Muscle of back (tissue), 11 donors: ENCODE measurements around the gene ABCB6. TPM values are rescaled to one million over a fixed set of nuclear protein-coding genes. Genes with fewer than 3 reads are reported as not detected.
"Not testable (repeated sequence)": the region's sequence is repeated elsewhere in the genome, so short reads cannot be mapped to it uniquely, and the experiment has no call there.

ENCODE experiments used
- DNase-seq, 3 donors: peaks; one replicate each; pipeline versions ENCODE4 v3.0.0 to v3.0.0-alpha.2; 2013
- polyA plus RNA-seq, 10 donors: library from polyadenylated mRNA; unstranded; fragments of 120-200 nt; gene quantifications; one replicate each; pipeline ENCODE4 v1.2.1, GENCODE V29; 2013; ENCODE audit not compliant: insufficient read length in 10 of 10

Gene ABCB6
- polyA plus RNA-seq, 10 donors: 25.4 to 40.4 (median 32.7) TPM

DNA sequence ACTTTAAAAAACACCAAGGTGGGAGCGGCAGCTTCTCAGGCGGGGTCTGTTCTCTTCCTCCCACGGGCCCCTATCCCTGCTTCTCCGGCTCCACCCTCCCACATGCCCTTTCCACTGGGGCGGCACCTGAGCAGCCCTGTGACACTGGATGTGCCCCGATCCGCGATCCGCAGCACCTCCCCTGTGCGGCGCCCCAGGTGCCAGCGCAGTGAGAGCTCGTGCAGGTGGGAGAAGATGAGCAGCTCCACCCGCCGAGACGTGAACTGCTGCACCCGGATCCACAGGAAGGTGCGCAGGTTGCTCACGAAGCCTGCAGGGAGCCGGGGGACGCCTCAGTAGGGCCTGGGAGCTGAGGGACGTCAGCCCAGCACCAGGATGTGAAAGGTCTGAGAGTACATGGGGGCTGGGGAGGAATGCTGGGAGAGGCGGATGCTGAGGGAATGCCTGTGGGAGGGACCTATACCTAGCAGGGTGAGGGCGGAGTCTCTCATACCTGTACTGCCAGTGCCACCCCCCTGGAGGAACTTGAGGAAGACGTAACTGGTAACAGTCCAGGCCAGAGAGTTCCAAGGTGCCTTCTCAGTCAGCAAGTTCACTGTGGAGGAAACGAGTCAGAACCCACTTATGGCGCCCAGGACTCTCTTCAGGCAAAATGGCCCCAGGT, 2.8 kb downstream of the ABCB6 start:
- no peak for DNase-seq

GRCh38 chr2:219214786-219215185, 4.0 kb downstream of the ABCB6 start:
- DNase-seq: no peak

DNA sequence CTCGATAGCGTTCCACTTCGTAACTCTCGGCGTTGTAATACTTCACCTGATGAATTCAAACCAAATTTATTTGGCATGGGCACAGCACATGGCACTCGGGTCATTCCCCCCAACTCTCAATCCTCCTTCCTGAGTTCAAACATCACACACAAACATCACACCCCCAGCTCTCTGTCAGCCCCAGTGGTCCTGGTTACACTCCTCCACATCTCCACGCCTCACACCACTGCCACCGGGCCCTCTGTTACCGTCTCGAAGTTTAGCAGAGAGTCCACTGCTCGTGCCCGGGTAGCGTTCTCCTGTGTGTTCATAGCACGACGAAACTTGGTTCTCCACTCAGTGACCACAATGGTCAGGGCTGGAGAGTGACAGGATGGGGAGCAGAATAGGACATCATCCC, 4.6 kb downstream of the ABCB6 start:
- DNase-seq: no peak

GRCh38 chr2:219213486-219214071, 5.2 kb downstream of the ABCB6 start:
- no peak for DNase-seq

GRCh38 chr2:219213026-219213415, 5.7 kb downstream of the ABCB6 start:
- no peak for DNase-seq

DNA sequence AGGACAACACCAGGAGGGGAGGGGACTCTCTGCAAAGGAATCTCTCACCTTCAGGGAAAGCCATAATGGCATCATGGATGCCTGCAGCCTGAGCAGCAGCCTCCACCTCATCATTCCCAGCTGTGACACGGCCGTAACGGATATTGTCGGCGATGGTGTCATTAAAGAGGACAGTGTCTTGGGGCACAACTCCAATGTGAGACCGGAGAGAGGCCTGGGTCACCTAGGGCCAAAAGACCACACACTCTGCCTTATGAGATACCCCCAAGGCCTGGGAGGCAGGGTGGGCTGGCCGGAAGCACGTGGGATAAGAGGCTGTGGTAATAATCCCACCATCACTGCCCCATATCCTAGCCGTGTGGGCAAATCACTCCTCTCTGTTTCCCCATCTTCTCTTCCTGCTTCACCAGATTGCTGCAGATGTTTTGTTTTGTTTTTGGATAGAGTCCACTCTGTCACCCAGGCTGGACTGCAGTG, 7.8 kb downstream of the ABCB6 start:
- DNase-seq: no peak

DNA sequence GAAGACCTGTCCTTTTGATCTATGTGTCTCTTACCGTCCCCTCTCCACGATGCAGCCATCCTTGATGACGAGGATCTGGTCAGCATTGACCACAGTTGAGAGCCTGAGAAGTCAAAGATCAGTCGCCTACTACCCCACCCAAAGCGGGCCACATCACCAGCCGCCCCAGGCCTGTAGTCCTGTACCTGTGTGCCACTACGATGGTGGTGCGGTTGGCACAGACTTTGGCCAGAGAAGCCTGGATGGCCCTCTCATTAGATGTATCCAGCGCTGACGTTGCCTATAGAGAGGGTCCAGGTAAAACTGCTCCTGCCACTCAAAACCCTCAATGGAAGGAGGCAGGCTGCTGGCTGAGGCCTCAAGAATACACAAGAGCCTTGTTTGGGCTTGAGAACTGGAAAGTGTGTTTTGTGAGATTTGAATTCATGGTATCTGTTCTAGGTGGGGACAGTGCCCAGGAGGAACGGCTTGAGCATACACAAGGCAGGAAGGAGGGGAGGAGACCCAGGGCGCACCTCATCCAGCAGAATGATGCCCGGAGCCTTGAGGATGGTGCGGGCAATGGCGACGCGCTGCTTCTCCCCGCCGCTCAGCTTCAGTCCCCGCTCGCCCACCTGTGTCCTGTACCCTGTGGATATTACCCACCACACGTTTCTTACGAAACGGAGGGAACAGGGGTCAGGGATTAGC, 8.4 kb downstream of the ABCB6 start:
- no peak for DNase-seq

GRCh38 chr2:219209236-219210195, 9.2 kb downstream of the ABCB6 start:
- no peak for DNase-seq

DNA sequence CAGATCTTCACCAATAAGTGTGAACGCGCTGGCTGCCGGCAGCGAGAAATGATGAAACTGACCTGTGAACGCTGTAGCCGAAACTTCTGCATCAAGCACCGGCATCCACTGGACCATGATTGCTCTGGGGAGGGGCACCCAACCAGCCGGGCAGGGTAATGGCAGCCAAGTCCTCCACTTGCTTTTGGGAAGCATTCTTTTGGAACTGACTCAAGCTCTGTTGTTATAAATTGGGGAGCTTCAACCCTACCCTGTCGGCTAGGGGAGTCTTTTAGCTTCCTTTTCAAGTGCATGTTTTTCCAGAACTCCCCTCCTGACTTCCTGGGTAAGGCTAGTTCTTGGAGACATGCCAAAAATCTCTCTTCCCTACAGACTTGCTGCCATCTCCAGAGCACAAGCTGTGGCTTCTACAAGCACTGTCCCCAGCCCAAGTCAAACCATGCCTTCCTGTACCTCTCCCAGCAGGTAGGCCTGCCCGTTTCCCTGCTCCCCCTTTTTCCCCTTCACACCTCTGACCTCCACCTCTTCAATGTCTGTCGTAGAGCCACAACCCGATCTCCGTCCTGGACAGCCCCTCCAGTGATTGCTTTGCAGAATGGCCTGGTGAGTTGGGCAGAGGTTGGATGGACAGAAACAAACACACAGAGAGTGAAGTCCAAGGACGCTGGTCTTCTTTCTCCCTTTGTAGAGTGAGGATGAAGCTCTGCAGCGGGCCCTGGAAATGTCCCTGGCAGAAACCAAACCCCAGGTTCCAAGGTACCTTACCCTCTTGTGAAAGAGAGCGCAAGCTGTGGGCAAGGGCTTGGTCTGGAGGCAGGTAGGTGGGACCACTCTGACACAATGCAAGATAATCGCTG, 10.6 kb downstream of the ABCB6 start:
- DNase-seq: no peak

DNA sequence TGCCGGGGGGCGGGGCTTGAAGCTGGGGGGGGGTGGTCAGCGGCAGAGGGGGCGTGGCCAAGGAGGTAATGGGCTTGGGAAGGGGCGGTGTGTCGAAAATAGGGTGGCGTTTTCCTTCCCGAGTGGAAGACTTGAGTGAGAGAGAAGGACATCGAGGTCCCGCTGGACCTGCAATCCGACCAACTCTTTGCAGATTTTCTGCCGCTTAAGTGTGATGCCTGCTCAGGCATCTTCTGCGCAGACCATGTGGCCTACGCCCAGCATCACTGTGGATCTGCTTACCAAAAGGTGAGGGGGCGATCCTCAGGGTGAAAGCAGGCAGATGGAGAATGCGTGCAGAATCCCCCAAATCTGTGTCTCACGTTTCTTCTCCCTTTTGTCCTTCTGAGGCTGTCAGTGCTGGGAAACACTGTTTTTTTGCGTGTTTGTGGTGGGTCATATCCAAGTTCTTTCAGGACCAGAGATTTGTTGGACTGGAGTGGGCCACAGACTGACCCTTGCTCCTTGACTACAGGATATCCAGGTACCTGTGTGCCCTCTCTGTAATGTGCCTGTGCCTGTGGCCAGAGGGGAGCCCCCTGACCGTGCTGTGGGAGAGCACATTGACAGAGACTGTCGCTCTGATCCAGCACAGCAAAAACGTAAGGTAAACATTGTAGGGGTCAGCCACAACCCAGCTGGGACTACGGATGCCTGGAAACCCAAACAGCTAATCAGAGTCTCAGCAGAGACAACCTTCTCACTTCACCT, 11.4 kb downstream of the ABCB6 start:
- no peak for DNase-seq

DNA sequence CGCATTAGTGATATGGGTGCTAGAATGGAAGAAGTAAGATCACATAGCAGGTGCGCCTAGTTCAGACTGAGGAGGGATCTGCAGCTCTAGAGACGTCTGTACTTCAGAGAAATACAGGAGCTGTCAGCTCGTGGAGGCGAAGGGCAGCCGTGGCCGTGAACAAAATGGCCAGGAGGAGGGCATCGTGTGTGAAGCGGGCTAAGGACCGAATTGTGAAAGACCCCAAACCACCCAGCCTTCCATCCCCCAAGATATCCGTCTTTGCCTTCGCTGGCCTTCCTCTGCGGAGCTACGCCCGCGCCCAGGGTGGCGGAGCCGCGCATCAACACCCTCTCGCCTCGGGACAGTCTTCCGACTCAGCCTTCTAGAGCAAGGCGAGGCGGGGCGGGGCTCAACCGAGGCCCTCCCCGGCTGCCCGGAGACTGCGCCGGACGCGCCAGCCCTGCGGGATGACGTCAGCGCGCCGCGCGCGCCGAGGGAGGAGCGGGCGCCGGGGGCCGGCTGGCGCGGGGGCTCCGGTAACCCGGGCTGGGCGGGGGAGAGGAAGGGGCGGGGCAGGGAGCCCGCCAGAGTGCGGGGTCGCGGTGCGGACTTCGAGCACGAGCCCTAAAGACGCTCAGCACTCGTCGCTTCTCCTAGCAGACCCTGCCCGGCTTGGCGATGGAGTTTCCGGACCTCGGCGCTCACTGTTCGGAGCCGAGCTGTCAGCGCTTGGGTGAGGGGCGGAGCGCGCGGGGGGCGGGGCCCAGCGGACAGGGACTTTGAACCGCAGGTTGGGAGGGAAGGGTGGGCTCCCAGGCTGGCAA, 12.2 kb downstream of the ABCB6 start, which contains the start of gene ZFAND2B:
Gene ZFAND2B (plus strand): TSS at position 455 of the 806 bp plus-strand sequence. CDS start 206 bp downstream, at position 661.
- peak; percentile 96 to 99 (median 98) for DNase-seq

- DNase-seq: no peak
Observed at GRCh38 chr2:219205981-219206327, 12.8 kb downstream of the ABCB6 start.

GRCh38 chr2:219205165-219205538, 13.6 kb downstream of the ABCB6 start:
- no peak for DNase-seq

DNA sequence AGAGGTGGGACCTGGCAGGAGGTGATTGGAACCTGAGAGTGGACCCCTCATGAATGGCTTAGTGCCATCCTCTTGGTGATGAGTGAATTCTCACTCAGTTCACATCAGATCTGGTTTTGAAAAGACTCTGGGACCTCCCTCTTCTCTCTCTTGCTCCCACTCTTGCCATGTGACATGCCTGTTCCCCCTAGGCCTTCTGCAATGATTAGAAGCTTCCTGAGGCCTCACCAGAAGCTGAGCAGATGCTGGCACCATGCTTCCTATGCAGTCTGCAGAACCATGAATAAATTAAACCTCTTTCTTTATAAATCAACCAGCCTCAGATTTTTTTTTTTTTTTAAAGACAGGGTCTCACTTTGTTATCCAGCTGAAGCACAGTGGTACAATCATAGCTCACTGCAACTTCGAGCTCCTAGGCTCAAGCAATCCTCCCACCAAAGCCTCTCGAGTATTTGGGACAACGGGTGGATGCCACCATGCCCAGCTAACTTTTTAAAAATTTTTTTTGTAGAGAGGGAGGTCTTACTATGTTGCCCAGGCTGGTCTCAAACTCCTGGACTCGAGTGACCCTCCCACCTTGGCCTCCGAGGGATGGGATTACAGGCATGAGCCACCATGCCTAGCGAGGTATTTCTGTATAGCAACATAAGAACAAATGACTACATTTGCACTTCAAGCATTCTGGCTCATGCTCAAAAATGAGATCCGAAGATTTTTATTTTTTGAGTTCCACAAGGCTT, 14.2 kb downstream of the ABCB6 start:
- no peak for DNase-seq

- not testable (repeated sequence) for DNase-seq
Observed at GRCh38 chr2:219201331-219201730, 17.4 kb downstream of the ABCB6 start.

- not testable (repeated sequence) for DNase-seq
Observed at GRCh38 chr2:219200502-219201326, 18.0 kb downstream of the ABCB6 start.

- no peak for DNase-seq
Observed at GRCh38 chr2:219199470-219200211, 19.1 kb downstream of the ABCB6 start.
